Cerebellar nuclear complex (tissue), 1 donor: ENCODE results near the gene SWSAP1.
"Not testable (repeated sequence)": the region's sequence is repeated elsewhere in the genome, so short reads cannot be mapped to it uniquely, and the experiment has no call there.

Experiments
- DNase-seq, 2 experiments: peaks; one replicate each; lab custom pipeline; 2025; lab: John Stamatoyannopoulos, UW

Gene SWSAP1

DNA sequence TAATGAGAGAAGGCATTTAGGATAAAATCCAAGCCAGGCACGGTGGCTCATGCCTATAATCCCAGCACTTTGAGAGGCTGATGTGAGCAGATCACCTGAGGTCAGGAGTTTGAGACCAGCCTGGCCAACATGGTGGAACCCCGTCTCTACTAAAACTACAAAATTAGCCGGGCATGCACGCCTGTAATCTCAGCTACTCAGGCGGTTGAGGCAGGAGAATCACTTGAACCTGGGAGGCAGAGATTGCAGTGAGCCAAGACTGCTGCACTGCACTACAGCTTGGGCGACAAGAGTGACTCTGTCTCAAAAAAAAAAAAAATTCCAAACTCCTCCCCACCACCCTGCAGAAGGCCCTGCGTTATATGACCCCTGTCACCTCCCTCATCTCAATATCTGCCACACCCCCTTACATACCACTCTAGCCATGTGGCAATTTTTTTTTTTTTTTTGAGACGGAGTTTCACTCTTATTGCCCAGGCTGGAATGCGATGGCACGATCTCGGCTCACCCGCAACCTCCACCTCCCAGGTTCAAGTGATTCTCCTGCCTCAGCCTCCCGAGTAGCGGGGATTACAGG lies 4.9 kb downstream of the SWSAP1 start:
- DNase-seq, result not testable (repeated sequence)

DNA sequence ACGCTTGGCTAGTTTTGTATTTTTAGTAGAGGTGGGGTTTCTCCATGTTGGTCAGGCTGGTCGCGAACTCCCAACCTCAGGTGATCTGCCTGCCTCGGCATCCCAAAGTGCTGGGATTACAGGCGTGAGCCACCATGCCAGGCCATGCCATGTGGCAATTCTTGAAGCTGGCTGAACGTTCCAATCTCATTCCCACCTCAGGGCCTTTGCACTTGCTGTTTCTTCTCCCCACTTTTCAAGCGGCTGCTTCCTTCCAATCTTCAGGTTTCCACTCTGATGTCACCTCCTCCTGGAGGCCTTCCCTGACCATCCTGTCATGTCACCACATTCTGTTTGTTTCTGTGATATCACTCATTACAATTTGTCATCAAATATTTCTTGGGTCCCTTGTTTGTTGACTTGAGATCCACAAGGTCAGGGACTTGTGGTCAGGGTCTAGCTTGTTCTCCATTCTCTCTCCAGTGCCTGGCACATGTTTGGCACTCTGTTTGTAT lies 5.4 kb downstream of the SWSAP1 start:
- DNase-seq, result no peak

DNA sequence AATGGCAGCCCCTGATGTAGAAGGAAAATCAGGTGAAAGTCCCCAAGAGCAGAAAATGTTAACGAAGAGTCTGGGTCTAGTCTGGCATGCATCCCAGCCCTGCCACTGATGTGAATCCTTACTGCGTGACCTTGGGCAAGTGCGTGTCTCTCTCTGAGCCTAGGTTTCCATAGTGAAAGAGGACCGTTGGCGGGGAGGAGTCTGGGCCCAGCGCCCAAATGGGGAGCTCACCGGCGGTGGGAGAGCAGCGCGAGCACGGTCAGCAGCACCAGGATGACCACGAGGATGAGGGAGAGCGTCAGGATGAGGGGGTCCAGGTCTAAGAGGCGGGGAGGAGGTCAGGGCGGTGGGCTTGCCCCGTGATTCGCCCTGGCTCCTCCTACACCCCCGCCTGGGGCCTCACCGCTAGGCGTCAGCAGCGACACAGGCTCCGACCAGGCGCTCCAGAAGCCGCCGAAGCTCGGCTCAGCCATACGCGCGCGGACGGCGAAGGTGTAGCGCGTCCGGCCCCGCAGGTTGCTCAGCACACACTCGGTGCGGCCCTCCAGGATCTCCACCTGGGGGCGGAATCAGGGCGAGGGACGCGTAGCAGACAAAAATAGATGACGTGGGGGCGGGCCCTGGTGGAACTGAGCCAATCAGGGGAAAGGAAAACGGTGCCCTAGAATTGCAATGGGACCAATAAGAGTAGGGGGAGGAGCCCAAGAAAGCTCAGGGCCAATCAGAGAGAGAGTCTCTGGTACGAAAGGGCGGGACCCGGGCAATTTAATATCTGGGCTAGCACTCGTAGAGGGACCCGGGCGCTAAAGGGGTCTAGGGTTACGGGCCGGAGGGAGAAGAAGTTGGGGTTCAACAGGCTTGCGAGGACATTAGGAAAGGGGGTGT lies 6.4 kb downstream of the SWSAP1 start:
- peak; percentile 85 to 95 for DNase-seq

DNA sequence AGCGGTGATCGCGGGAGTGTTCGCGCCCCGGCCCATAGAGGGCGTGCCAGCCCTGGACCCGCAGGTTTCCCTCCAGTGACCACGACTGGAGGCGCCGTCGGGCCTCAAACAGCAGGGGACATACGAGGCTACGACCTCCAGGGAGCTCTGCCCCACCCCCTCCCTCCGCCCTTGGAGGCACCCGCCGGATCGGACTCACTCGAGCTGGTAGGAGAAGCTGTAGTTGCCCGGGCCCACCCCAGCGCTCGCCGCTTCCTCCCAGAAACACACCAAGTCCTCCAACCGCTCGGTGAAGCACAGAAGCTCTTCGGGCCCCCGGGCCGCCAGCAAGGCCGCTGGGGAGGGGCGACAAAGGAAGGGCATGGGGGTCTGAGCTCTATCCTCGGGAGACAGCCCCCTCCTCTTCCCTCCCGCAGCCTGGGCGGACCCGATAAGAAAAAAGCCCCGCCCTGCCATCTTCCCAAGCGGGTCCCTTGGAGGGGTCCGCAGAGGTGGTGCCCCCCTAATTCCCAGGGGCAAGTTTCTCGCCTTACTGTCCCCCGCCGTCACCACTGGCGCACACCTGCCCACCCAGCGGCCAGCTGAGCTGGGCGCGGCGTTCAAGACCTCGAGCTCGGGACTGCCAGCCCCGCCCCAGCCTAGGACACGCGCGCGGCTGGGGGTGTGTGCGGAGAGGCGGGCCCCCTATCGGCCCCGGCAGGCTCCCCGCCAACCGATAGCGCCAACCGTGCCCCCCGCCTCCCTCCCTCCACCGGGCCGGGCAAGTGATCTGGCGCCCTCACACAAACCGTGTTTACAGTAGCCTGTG lies 8.6 kb downstream of the SWSAP1 start:
- no peak for DNase-seq

DNA sequence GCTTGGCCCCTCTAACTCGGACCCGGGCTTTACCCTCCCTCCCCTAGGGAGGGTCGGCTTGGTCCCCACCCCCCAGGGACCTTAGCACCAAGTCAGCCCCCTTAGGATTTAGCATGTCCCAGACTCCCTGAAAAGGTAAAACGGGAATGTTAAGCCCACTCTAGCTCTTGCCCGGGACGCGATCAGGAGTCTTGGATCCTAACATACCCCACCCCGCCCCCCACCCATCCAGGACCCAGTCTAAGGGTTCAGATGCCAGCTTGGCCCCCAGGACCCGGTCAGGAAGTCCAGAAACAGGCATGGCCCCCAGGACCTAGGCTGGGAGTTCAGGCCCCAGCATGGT lies 9.2 kb downstream of the SWSAP1 start:
- no peak for DNase-seq

DNA sequence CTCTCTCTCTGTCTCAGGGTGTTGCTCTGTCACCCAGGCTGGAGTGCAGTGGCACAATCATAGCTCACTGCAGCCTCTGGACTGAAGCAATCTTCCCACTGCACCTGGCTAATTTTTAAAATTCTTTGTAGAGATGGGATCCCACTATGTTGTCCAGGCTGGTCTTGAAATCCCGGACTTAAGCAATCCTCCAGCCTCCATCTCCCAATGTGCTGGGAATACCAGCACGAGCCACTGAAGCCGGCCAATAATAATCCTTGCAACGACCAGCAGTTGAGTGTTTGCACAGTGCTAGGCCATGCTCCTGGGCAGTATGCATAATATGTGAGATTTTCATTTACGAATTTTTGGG lies 10.3 kb downstream of the SWSAP1 start:
- no peak for DNase-seq

DNA sequence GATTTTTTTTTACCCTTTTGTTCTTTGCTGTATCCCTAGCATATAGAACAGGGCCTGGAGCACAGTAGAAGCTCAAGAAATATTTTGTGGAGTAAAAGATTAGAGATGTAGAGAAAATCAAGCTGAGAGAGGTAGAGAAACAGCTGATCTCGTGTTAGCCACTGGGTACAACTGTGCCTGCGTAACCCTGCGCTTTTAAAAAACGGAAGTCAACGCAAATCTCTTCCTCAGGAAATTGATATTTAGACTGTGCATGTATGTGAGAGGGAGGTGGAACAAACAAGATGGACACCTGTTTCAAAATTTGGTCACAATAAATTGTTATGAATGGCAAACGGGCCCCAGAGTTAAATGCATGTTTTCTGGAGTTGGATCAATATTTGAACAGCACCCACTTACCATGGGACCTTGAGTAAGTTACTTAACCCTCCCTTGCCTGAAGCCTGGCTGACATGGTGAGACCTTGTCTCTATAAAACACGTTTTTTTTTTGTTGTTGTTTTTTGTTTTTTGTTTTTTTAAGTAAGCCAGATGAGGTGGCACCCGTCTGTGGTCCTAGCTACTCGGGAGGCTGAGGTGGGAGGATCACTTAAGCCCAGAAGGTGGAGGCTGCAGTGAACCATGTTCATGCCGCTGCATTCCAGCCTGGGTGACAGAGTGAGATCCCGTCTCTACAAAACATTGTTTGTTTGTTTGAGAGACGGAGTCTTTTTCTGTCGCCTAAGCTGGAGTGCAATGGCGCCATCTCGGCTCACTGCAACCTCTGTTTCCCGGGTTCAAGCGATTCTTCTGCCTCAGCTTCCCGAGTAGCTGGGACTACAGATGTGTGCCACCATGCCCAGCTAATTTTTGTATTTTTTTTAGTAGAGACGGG lies 12.9 kb downstream of the SWSAP1 start:
- DNase-seq, result no peak

DNA sequence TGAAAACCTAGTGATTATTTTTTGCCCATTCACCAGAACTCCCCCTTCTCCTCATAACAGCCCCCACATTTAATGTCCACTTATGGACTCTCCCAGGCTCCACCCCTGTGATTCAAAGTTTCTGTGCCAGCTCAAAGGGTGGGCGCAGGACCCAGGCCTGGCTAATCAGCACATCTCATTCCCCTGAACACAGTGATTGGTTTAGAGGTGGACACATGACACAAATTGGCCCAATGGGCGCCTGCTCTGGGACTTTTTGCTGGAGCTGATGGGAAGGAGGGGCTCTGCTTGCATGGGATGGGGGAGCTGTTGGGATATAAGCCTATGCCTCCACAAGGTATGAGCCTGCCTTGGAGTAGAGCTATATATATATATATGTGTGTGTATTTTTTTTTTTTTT lies 15.9 kb downstream of the SWSAP1 start:
- DNase-seq, result no peak

DNA sequence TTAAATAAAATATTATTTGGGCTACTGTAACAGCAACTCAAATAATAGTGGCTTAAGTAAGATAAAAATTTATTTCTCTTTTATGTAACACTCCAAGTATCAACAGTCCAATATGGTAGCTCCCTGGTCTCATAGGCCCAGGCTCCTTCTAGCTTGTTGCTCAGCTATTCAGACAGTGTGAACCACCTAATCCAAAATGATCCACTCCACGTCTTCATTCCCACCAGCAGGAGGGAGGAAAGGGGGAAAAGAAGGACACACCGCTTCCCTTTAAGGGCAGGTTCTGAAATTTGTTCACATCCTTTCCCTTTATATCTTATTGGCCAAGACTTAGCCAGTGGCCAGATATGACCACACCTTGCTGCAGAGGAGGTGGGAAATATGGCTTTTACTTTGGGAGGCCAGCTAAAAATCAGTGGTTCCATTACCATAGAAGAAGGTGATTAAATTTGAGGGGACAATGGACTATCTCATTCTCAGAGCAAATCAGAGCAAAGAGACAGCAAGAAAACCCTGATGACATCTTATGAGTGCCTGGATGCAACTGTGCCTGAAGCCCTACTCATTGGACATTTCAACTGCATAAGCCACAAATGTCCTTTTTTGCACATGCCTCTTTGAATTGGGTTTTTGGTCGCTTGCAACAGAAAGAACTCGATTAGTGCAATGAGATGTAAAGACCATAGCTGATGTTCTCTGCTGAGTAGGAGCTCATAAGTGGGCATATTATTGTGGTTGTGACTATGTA lies 16.6 kb downstream of the SWSAP1 start:
- no peak for DNase-seq

DNA sequence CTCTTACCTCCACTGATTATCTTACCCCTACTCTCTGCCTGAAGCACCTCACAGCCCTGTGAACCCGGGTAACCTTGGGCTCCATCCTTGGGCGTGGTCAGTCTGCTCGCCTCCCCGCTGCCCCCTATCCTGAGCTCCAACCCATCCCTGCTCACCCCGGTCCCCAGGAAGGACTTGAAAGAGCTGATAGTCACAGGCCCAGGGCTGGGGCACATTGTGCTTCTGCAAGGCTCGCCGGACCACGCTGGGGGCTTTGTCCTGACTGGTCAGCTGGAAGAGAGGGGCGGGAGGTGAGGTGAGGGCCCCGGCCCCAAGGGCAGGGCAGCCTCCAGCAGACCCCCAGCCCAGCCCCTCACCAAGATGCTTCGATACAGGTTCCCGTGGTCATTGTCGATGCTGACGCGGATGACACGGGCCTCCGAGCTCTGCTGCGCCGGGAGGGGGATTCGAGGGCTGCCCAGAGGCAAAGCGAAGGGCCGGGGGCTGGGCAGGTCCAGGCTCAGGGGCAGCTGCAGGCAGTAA lies 22.7 kb downstream of the SWSAP1 start:
- no peak for DNase-seq

DNA sequence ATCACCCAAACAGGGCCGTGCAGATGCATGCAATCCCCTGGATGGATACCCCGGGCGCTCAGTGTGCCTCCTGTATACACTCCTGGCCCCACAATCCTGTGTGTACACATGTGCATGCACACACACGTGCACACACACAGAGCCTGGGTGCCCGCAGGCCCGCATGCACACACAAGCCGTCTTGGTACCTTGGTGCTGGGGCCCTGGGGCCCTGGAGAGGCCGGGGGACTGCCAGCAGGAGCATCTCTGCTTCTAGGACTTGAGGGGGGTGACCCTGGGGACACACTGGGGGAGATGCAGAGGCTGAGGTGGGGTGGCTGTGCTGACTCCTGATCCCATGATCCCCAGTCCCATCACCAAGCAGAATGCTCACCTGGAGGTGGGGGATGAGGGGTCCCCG lies 25.2 kb downstream of the SWSAP1 start:
- DNase-seq, result no peak

DNA sequence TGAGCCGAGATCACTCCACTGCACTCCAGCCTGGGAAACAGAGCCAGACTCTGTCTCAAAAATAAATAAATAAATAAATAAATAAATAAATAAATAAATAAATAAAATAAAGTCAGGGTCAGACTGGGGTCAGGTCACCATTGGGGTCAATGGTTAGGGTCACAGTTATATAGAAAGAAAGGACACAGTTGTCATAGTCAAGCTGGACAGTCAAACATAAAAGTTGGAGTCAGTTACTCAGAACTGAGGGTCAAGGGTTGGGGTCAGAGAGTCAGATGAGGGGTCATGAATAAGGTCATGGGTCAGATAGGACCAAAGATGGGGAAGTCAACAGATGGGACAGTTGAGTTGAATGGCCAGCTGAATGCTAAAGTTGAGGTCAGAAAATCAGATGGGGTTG lies 26.3 kb downstream of the SWSAP1 start:
- DNase-seq, result no peak

DNA sequence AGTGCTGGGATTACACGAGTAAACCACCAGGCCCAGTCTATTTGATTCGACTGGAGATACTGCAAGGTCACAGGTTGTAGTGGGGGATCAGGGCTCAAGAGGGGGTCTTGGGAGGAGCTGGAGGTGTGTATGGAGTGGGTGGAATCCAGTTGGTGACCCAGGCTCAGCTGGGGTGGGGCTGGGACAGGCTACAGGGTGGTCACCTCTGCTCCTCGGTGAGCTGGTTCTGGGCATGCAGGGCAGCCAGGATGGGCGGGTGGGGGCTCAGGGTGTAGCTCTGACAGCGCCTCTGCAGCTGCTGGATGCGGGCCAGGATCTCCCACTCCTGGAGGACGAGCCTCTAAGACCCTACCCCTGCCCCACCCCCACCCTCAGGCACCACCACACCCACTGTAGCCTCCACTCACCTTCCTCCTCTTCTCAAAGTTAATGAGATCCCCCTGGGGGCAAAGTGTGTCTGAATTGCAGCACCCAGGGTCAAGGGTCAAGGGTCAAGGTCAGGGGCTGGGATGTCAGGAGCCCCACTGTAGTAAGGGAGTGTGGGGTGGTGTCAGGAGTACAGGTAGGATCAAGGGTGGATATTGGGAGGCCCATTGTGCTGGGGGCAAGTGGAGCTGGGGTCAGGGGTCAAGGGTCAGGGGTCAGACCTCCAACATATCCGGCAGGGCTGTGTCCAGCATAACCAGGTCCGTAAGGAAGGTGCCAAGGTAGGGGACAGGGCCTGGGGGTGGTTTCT lies 27.5 kb downstream of the SWSAP1 start:
- DNase-seq, result no peak

DNA sequence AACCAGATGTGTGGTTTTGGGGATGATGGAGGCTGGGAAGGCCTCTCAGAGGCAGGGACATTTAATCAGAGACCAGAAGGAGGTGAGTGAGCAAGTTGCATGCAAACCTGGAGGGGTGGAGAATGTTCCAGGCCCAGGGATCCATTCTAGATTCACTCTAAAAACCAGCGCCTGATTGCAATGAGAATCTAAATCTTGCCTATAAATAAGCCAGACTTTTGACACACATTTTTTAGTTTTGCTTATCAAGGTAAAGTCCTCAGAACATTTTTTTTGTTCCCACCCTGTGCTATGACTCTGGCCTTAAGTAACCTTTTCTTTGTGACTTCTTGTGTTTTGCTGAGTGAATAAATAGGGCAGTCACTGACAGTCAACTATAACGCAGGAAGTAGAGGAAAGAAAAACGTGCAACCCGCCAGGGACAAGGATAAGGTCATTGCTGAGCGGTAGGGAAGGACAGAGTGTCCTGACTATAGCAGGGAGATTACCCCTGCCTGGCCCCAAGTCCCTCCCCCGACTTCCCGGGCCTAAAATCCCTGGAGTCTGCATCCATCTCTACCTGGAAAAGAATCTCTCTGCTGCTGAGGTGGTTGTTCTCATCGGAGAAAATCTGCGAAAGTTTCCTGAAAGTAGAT lies 30.2 kb downstream of the SWSAP1 start:
- no peak for DNase-seq

DNA sequence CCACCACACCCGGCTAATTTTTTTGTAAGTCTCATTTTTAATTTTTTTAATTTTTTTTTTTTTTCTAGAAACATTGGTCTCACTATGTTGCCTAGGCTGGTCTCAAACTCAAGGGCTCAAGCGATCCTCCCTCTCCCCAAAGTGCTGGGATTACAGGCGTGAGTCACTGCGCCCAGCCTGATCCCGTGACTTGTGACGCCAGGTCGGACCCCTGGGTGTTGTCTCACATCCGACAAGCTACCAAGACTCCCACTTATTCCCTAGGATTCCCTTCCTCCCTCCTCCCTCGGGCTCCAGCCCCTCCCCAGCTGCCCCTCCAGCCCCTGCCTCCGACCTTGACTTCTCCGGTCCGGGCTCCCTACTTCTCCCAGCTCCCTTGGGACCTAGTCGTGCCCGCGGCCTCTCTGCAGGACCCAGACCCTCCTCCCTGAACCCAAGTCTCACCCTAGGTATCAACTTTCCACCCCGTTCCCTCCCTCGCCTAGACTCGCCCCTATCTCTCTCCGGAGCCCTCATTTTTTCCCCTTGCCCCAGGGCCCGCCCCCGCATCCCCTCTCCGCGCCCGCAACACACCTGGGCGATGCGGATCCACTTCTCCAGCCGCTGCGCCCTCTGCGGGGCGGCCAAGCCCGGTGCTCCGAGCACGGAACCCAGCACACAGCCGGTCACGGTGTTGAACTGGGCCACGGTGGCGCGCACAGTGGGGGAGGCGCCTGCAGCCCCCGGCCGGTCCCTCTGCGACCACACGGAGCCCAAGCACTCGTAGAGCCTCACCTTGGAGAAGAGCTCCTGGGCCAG lies 31.6 kb downstream of the SWSAP1 start:
- DNase-seq, result no peak

DNA sequence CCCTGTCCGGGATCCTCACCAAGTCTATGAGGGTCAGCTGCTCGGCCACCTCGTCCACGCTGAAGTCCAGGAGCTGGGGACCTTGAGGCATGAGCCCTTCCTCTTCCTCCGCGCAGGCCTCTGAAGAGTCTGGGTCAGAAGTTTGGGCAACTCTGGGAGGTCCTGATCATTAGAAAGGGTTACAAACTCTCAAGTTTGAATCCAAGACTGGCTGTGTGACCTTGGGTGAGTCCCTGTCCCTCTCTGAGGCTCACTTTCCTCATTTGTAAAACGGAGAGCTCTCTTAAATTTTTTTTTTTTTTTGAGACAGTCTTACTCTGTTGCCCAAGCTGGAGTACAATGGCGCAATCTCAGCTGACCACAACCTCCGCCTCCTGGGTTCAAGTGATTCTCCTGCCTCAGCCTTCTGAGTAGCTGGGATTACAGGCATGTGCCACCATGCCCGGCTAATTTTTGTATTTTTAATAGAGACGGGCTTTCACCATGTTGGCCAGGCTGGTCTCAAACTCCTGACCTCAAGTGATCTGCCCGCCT lies 32.3 kb downstream of the SWSAP1 start:
- DNase-seq, result not testable (repeated sequence)

DNA sequence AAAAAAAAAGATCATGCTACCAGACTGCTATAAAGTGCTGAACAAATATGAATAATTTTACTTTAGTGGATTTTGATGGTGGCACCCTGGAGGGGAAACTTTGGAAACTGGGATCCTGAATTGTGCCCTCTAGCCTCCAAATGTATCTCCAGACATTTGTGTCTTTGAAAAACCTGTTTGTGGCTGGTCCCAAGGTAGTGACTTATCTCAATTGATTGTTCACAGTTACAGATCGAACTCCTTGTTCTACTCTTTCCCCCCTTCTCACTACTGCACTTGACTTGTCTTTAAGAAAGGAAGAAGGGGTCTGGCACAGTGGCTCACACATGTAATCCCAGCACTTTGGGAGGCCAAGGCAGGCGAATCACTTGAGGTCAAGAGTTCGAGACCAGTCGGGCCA lies 34.1 kb downstream of the SWSAP1 start:
- no peak for DNase-seq

DNA sequence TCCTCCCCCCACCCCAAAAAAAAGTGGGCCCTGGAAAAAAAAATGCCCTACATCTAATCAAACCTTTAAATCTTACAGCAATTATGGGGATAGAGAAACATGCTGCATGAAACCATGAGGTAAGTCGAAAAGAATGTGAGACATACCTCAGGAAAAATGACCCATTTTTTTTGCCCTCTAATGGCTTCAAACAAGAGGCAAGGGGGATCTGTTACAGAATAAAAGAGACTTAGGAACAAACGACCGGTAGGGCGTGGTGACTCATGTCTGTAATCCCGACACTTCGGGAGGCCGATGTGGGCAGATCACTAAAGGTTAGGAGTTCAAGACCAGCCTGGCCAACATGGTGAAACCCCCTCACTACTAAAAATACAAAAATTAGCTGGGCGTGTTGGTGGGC lies 36.2 kb downstream of the SWSAP1 start:
- DNase-seq, result no peak

DNA sequence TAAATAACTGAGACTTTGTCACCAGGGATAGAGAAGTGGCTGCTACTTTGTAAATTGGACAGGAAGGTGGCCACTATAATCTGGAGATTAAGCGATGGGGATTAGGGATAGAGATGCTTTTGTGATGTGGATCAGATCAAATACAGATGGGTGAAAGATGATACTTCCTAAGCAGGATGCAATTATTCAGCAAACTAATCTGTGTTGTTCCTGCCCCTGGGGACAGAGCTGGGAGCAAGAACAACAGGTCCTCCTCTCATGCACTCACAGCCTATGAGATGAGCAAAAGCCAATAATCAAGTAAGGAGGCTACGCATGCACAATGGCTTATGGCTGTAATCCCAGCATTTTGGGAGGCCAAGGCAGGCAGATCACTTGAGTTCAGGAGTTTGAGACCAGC lies 40.1 kb downstream of the SWSAP1 start:
- DNase-seq, result no peak
